GM21515 (cell line): ENCODE data around the gene PDLIM3.

Source experiments
- ATAC-seq: cut with Tn5 transposase; IDR thresholded peaks from one replicate; pipeline ENCODE4 v1.9.1; 2021; ENCODE audit not compliant: unreplicated experiment

Gene PDLIM3

DNA sequence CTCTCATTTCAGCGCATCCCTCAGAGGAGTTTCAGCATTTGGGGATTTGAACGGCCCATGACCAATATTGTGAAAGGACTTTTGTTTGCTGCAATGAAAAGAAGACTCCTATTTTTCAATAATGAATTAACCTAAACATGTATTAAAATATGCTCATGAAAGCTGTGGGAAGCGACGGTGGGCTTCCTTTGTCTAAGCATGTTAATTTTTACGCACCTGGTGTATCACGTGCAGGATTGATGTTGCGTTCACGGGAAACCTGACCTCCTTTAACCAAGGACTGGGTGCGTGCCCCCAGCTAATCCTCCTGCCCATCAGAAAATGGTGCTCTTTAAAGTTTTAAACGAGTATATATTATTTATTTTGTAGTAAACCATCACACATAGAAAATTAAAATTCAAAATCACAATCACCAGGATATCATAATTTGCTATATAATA lies 63.2 kb downstream of the PDLIM3 start:
- peak; percentile 19 for ATAC-seq

DNA sequence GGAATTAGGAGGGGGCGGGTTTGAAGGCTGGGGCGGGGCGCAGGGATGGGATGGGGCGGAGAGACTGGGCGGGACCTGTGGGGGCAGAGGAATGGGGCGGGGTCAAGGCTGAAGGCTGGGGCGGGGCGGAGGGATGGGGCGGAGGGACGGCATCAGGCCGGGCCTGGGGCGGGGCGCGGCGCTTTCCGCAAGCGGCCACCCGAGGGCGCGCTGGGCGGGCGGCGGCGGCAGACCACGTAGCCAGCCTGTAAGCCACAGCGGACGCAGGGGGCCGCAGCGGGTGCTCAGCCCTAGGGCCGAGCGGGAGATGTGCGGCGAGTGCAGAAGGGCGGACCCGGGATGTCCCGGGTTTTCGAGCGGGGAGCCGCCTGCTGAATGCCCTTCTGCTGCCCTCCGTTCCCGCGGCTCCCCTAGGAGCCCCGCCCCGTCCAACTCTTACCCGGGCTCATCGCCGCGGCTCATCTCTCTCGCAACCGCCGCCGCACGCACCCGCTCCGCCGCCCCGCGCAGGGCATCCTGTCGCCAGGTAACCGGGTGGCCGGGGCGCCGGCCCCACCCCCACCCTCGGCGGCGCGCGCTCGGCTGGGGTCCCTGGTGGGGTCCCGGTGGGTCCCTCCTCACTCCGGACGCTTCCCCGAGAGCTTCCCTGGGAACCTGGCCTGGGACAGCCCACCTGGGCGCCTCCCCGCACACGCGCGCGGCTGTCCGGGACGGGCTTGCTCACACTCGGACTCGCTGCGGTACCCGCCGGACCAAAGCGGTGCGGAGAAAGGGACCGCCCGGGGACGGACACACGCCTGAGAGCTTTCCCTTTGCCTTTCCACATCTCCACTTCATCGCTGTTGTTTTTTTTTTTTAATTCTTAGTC lies 63.8 kb downstream of the PDLIM3 start, which contains the start of gene CCDC110:
Gene CCDC110, minus strand, starts transcription at position 499 of the 868 bp plus-strand sequence. Its CDS starts 50 bp downstream, at position 449.
- ATAC-seq = peak; percentile 86

DNA sequence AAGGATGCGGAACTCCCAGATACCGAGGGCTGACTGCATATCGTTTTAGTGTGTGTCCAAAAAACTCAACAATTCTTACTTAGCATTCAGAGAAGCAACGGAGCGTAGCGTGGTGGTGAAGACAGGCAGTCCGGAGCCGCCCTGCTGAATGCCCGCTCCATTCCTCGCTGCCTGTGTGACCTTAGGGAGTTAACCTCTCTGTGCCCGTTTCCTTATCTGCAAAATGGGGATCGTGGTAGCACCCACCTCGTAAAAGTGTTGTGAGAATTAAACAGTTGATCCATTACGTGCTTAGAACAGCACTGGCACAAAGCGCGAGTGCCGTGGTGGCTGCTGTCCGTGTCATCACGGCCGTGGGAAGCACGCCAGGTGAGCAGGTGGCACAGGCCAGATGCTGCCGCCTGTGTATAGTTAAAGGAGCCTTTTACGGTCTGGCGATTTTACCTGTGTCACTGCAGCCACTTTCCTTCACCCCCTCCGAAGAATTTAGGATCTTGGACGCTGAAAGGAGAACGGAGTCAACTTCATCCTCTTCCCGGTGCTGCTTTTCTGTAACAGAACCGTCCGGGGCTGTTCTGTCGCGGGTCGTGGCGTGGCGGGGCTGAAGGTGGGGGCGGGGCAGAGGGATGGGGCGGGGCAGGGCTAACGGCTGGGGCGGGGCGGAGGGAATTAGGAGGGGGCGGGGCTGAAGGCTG lies 64.7 kb downstream of the PDLIM3 start:
- peak; percentile 15 for ATAC-seq

DNA sequence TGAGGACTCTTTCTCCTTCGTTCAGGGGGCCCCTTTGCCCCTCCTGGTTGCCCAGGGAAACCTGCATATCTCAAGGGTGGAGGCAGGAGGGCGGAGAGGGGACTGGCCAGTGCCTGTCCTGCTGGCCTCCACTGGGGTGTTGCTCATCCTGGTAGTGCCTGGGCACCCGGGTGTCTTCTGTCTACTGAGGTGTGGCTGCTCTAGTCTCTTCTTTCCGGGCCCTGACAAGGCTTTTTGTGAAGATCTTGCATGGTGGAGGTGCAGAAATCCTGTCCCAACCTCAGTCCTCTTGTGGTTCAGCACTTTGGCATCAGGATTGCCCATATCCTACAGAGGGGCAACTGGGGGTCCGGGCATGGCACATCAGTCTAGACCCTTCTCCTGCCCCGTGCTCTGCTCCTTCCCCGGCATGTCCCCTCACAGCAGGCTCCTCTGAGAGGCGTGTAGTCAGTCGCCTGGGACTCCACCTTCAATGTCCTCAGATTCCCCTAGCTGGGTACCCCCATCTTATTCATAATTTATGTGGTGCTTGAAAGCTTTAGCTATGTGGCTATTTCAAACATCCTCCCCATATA lies 65.6 kb downstream of the PDLIM3 start:
- ATAC-seq = no peak

DNA sequence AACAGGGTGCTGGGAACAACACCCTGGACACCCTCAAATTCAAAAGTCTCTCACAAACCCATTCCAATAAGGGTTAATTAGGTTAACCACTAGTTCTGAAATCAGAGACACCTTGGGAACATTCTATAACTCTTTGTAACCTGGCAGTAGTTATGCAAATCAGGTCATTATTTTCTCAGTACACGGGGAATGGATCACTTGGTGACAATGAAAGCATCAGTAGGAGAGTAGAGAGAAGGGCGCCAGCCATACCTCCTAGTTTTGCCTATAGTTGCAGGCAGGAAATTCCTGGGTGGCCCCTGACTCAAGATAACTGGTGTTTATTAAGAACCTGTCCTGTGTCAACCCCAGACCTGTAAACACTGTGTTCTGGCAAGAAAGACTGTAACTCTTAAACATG lies 66.3 kb downstream of the PDLIM3 start:
- ATAC-seq = no peak

DNA sequence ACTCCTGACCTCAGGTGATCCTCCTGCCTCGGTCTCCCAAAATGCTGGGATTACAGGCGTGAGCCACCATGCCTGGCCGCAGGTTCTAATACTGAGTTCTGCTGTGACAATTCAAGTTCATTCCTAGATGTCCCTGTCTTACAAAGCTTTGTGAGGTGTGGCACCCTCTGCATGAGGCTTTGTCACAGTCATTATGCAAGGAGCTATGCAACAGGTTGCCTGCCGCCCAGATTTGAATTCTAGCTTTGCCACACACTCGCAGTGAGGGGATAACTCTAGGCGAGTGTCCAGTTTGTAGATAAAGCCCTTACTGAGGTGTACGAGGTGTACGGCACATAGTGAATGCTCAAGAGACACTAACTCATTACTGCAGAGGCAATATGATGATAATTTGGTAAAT lies 67.3 kb downstream of the PDLIM3 start:
- no peak for ATAC-seq

DNA sequence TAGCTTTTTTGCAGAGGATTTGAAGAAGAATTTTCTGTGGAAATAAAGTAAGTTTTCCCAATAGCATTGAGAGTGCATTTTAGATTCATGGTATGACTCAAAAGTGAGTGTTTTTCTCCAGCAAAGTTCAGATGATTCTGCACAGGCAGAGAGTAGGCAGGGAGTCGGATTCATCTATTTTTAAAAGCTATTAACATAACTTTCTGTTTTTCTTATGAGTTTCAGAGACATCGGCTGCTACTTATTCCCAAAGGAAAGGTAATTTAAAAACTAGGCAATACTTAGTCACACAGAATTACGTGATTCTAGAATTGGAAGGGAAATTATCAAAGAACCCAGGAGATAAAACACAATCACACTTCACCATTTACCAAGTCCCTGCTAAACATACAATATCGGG lies 68.2 kb downstream of the PDLIM3 start:
- ATAC-seq = no peak

DNA sequence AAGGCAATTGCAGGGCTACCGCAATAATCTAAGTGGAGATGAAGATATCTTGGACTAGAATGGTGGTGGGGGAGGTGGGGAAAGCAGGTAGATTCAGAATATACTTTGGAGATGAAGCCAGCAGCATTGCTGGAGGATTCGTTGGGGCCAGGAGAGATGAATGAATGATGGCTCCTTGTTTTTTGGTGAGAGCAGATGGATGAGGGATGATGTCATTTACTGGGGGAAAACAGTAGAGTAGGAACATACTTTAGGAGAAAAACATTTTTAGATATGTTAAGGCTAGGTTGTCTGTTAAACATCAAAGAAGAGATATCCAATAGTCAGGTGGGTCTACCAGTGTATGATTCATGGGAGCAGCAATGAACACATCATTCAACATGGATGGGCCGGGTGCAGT lies 69.6 kb downstream of the PDLIM3 start:
- ATAC-seq = no peak

DNA sequence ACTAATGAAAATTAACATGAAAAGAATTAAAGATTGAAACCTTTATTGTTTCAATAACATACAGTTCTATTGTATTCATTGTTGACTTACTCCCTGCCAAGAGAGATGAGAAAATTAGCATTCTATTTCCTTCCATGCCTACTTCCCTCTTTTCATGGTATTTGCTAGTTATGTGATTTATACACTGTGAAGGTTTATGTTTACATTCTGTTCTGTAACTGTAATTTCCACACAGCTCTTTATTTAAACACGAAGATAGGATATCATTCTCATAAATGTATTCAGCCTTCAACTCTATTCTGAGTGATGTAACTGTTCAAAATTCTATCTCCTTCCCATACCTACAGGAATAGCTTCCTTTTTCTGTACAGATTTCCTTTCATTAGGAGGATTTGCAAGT lies 70.4 kb downstream of the PDLIM3 start:
- no peak for ATAC-seq

DNA sequence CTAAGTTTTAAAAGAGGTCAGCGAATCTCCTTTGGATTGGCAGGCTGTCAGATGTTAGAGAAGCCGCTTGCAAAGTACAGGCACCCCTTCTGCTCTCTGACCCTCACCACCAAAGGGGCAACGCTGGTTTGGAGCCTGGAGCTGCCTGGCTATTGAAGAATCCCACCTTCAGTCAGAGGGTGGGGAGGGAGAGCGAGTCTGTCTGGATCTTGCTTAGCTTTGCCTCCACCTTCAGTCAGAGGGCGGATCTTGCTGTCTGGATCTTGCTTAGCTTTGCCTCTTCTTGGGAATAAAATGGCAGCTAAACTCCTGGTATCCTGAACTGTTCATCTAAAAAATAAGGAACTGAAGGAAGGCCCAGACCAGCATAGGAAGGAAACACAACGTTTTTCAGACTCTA lies 71.1 kb downstream of the PDLIM3 start:
- ATAC-seq = no peak

DNA sequence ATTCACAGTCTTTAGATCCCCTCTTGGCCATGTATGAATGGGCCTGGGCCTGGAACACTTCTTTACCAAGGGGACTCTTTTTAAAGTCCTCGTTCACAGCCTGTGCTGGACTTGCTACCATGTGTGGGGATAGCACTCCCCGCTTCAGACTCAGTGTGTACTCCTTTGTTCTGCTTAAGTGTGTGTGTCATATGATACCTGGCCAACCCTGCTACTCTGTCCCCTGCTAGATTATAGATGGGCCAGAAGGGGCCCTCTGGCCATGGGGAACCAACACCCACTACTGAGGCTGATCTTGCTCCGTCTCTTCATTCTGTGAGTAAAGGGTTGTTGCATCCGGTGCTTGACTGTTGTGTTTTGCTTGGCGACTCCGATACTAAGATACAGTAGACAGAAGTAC lies 71.8 kb downstream of the PDLIM3 start:
- no peak for ATAC-seq

DNA sequence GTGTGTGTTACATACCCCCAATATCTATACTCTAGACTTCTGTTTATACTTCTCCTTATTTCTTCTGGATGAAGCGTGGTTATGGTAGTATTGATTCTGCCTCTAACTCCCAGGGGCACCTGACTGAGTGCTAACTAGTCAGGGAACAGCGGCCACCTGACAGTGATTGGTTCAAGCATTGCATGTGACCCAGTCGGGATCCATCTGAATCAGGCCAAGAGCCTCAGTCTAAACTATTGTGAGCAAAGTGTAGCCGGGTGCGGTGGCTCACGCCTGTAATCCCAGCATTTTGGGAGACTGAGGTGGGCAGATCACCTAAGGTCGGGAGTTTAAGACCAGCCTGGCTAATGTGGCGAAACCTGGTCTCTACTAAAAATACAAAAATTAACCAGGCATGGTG lies 73.7 kb downstream of the PDLIM3 start:
- no peak for ATAC-seq

DNA sequence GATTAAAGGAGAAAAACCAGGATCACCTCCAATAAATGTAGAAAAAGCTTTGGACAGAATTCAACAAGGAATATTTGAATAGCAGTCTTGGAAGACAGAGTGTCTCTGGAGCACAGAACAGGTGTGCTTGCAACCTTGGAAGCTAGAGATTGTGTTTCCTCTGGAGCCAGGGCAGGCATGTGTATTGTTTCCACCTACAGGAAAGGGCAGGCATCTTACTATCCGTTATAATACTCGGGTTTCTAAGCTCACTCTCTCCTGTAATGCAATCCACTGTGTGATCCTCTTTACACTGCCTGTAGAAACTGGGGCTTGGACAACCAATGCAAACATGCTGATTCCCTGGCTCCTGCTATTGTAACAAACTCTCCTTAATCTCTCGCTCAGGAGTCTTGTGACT lies 78.2 kb downstream of the PDLIM3 start:
- no peak for ATAC-seq

DNA sequence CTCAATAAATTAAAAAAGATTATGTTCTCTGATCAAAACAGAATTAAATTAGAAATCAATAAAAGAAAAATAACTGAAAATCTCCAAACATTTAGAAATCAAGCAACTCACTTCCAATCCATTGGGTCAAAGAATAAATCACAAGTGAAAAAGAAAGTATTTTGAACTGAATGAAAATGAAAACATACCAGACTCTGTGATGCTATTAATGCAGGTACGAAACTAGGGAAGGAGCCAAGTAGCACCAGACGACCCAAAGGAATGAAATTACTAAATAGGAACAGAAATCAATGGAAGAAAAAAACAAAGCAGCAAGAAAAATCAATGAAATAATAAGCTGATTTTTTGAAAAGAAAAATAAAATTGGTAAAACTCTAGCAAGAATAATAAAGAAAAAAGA lies 79.2 kb downstream of the PDLIM3 start:
- no peak for ATAC-seq
